Ammon's horn (tissue), 1 donor: ENCODE data around the gene GYPE.
"Not testable (repeated sequence)": the region's sequence is repeated elsewhere in the genome, so short reads cannot be mapped to it uniquely, and the experiment has no call there.

ENCODE experiments used
- DNase-seq: peaks from one replicate; pipeline ENCODE4 v3.0.0-alpha.2; 2016; ENCODE audit warnings: low spot score

Gene GYPE

DNA sequence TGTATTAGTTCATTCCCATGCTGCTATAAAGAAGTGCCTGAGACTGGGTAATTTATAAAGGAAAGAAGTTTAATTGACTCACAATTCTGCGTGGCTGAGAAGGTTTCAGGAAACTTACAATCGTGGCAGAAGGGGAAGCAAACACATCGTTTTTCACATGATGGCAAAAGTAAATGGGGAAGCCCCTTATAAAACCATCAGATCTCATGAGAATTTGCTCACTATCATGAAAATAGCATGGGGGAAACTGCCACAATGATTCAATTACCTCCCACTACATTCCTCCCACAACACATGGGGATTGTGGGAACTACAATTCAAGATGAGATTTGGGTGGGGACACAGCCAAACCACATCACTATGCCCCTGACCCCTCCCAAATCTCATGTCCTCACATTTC, 35.4 kb downstream of the GYPE start:
- DNase-seq = not testable (repeated sequence)

DNA sequence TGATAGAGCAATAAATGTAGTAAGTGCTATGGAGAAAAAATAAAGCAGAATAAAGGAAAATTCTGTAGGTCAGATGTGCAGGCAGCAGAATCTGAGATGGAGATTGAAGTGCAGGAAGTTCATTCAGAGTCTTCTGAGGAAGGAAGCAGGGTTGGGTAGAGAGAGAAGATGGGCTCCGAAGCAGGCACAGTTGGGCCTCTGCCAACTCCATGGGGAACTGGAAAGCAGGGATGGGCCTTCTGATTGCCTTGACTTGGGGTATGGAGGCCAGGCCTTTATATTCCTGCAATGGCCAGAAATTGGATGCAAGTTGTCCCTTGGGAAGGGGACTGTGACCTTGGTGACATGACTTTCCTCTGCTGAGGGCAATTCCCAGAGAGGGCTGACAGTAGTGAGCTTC, 42.6 kb downstream of the GYPE start:
- DNase-seq = not testable (repeated sequence)

DNA sequence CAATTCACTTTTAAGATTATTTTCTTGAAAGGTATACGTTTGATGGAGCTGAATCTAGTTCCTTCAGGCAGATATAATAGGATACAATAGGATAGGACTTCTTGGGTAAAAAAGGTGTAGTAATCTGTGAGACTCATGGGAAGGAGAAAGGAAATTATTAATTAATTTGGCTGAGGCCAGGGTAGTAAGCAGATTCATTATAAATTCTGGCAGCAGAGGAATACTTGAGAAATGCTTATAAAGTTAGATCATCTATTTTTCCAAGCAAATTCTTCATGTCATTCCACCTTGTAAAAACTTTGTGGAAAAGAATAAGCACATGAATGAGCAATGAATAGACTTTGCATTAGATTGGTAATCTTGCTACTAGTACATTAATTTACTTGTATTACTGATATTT, 46.9 kb downstream of the GYPE start:
- DNase-seq = no peak

DNA sequence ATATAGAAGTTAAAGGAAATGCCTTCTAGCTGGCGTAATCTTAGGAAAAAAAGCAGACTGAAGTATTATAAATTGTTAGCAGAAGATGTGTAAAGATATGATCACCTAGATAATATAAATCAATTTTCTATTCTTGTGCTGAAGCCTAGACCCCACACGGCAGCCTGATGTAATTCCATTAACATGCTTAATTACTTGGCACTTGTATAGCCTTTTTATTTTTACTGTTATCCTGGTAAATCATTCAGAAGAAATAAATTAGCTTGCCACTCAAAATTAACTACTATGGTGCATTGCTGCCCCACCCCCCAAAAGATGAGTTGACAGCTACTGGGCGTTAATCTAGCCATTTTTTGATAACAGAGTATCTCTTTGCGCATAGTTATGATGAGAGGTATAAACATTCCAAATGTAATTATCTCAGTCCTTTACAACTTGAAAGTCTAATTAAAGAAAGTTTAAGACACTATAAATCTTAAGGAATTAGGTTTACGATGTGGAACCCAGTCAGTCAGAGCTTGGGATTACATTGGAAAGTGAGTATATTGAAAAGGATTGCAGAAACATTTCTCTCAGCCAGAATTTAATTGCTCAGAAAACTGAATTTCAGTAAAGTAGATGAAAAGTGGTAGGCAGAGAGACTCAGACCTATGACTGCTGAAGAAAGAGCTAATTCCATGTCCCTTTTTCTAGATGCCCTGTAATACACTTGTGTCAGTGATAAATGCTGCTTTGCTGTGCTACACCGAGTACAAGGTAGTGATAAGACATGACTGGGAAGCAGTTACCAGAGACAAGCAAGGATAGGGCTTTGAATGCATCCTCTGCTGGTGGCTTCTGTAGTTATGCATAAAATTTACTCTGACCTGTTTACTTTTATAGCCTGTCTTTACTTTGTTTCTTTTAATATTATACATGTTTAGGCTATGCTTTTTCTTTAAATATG, 47.7 kb downstream of the GYPE start:
- DNase-seq = not testable (repeated sequence)

DNA sequence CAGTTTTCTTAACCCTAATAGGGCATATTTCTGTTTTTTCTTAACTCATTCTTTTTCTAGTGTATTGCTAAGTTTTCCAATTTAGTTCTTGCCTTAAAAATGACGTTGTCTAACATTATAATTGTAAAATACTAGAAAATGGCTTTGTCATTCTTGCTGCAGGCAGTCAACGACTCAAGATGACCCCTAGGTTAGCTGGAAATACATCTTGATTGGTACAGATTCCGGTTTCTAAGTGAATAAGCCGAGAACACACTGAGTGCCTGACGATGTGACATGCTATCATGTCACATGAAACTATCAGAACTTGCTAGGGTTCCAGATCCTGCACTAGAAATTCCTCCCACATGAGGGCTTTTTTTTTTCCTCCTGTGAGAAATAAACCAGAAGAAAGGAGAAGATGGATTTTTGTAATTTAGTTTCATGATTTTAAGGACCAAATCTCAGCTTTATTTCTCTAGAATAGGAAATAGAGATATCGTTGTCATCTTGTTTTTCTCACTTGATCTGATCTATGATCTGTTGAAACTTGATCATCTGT, 49.3 kb downstream of the GYPE start:
- not testable (repeated sequence) for DNase-seq

DNA sequence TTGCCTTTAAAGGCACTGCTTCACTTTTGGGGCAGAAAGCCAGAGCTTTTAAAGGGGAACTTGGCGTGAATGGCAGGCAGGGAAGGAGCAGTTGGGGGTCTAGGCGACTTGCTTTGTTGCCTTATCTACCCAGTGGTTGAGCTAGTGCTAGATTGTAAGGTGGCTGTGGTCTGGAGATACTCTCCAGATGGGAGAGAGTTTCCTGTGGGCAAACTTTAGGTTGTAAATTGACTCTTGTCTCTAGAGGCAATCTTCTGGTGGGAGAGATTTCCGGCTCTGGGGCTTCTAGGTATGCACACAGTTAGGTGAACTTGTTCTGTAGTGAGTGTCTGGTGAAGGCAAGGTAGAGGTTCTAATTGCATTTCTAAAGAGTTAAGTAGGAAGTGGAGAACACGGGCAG, 50.7 kb downstream of the GYPE start:
- not testable (repeated sequence) for DNase-seq

DNA sequence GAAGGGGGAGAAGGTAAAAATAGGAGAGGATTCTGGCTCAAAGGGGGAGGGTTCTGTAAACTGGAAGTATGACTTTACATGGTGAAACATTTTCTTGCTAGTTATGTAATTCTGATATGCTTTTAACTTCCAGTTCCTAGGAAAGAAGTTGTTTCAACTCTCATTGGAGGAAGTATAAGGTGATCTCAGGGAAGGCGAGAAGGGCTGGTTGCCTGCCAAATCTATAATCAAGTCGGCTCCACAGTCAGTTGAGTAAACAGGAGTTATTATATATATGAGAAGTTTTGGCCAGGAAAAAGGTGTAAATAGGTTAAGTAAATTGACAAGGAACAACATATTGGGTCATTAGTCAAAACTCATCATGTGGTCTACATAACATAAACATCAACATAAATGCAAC, 56.1 kb downstream of the GYPE start:
- not testable (repeated sequence) for DNase-seq

DNA sequence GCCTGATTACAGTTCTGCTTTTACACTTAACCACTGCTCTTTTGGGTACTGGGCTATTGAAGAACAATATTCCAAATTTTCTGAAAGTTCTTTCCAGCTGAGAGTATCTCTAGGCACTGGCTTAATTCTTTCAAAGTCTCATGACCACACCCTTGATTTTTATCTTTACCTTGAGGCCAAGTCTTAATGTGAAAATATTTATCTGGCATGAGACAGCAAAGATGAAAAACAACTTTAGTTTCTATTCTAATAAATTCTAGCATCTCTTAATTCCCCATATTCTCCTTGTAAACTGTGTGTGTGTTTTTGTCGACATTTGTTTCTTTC, 61.9 kb downstream of the GYPE start:
- not testable (repeated sequence) for DNase-seq

DNA sequence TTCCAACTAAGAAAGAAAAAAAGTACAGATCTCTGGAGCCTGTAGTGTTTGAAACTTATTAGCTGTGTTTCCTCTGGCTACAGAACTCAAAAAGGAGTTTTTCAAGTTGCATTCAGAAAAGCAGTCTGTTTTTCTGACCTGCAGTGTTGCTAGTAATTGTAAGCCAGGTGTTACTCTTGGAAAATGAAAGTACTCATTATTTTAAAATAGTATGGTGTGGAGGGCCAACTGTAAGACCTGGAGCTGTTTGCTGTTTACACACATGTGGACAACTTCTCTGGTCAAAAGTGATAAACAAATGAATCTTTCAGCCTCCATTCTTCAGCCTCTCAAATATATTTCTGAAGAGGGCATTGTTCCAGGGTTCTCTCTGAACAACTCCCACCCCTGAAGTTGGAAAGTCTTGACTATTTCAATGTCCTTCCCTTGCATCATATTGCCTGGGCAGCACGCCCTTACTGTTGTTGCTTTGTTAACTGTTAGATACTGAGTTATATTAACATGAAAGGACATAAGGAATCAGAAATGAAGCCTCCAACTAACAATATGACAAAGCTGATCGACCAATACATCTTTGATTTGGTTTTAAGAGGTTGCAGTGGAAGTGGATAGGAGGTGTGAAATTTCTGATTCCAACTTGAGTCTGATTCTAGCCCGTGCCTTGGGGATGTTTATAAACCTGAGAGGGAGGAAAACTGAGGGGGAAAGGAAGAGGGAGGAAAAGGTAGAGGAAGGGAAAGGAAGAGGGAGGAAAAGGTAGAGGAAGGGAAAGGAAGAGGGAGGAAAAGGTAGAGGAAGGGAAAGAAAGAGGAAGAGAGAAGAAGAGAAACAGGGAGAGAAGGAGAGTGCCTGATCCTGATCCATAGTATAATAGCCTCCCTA, 62.5 kb downstream of the GYPE start:
- DNase-seq = not testable (repeated sequence)

DNA sequence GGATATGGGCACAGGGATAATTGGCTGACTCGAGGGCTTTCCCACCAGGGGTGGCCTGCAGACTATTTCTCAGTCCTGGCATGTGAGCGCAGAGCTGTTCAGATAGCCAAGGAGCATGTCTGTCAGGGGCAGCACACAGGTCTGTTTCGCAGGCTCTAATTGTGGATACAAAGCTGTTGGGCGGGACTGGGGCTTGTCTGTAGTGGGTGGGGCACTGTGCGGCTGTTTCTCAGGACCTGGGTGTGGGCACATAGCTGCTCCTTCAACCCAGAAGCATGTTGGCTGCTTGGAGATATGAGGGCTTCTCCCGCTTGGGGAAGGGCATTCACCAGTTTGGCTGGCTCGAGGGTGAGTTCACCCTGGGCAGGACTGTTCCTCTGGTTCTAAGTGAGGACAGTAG, 65.9 kb downstream of the GYPE start:
- DNase-seq = not testable (repeated sequence)

DNA sequence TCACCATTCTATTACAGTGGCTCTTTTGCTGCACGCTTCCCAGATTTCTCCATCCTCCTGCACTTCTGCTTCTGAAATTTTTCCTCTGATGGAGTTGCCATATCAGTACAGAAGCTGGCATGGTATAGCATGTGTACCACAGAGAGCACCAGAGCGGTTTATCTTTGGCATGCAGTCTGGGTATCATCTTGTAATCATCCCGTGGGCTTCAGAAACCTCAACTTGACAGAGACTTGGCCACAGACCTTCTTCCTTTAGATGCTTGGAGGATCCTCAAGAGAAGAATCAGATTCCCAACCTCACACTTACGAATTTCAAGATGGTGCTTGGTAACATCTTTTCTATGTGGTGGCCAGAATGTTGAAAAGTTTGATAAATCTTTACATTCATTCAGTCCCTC, 71.2 kb downstream of the GYPE start:
- not testable (repeated sequence) for DNase-seq

DNA sequence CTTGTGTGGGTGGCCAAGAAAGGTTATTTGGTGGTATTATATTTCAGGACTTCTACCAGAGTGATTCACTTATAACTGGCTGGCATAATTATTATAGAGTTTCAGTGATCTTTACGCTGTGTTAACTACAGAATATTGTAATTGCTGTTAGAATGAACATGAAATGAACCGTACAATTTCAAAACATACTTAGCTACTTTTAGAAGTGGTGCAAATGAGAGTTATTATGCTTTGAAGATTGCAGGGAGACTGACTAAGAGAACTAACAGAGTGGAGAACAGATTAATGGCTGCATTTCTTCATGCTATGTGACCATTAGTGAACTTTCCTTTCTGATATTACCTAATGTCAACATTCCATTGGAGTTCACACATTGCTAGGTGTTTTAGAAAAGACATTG, 71.7 kb downstream of the GYPE start:
- DNase-seq = not testable (repeated sequence)

DNA sequence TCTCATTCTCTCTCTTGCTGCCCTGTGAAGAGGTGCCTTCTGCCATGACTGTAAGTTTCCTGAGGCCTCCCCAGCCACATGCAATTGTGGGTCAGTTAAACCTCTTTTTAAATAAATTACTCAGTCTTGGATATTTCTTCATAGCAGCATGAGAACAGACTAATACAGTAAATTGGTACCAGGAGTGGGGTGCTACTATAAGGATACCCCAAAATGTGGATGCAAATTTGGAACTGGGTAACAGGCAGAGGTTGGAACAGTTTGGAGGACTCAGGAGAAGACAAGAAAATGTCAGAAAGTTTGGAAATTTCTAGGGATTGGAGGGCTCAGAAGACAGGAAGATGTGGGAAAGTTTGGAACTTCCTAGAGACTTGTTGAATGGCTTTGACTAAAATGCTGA, 74.8 kb downstream of the GYPE start:
- DNase-seq = not testable (repeated sequence)

DNA sequence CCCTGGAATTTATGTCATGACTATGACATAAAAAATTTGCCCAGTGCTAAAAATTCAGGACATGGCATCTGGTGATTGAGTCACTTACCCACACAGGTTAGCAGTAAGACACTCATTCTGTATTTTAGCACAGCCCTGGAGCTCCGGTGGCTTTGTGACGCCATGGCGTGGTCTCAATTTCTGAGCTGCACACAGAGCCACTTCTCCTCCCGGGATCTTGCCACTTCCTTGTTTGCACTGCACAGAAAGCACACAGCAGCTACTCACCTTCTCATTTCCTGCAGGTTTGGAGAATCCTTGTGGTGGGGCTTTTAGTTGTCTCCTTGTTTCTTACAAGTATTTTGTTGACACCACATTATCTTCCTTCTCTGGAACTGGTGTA, 76.1 kb downstream of the GYPE start:
- DNase-seq = not testable (repeated sequence)
